GM18498 (cell line): ENCODE measurements around the gene RHBDD3.

Source experiments
- ATAC-seq: cut with Tn5 transposase; IDR thresholded peaks from one replicate; pipeline ENCODE4 v1.9.1; 2021; ENCODE audit warnings: mild to moderate bottlenecking, moderate library complexity; ENCODE audit not compliant: unreplicated experiment

Gene RHBDD3

DNA sequence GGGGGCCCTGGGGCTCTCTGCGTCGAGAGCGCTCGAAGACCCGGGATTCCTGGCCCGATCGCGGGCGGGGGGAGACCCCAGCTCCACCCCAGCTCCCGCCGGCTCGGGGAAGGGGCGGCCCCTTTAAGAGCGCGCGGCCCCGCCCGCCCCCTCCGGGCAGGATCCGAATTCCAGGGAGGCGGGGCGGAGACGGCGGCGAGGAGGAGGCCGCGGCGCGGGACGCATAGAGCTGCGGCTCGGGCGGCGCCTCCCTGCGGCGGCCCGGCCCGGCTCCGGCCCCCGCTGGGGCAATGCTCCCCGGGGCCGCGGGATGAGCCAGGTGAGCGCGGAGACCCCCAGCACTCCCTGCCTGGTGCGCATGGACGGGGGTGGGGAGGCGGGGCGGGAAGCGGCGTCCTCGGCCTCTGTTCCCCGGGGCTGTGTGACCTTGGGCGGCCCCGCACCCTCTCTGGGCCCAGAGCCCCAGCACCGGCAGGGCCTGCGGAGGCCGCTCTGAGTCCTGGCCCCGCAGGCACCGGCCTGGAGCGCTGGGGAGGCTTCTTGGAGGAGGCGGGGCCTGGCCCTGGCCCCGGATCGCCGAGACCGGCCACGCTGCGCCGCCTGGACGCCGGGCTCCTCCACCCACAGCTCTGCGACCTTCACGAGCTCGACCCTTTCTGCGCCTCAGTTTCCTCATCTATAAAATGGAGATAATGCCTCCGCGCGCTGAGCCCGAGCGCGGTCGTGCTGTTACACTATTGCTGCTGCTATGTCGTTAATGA is 39.2 kb upstream of the RHBDD3 start:
- no peak for ATAC-seq

DNA sequence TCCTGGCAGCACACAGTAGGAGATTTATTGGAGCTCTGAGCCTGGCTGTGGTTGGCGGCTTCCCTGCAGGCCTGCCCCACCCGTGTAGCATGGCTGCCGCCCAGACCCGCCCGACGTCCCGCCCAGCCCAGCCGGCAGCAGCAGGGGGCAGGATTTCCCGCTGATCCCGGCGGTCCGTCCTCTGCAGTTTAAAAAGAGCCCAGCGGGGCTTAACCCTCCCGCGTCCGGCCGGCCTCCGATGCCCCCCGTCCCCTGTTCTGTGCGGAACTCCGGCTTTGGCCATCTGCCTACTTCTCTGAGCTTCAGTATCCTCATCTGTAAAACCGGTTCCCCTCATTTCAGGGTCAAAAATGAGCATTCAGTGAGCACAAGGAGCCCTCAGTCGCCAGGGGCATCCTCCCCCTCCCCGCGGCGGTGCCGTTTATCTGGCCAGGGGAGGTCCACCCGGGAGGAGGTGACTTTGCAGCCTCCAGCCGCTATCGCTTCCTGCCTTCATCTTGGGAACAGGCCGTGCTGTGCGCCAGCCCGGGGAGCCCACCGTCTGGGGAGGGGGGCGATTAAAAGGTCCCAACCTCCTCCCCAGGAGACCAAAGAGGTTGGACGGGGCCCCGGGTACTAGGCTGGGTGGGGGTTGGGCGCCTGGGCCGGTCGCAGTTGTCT is 38.5 kb upstream of the RHBDD3 start, which contains the start of gene GAS2L1:
TSS of gene GAS2L1 (plus strand) at position 476 of the 660 bp plus-strand sequence. CDS start 1,456 bp downstream, outside the sequence.
- ATAC-seq: no peak

DNA sequence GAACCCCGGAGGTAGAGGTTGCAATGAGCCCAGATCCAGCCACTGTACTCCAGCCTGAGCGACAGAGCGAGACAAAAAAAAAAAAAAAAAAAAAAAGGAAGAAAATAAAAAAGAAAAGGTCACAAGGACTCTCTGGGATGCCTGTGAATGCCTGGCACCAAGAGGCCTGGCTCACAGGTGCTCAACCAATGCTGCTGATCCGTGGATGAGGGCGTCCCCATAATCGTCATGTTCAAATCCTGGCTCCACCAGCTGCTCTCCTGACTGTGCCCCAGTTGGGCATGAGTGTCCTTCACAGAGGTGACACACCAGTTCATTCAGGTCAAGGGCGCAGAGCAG is 38.0 kb upstream of the RHBDD3 start:
- no peak for ATAC-seq

DNA sequence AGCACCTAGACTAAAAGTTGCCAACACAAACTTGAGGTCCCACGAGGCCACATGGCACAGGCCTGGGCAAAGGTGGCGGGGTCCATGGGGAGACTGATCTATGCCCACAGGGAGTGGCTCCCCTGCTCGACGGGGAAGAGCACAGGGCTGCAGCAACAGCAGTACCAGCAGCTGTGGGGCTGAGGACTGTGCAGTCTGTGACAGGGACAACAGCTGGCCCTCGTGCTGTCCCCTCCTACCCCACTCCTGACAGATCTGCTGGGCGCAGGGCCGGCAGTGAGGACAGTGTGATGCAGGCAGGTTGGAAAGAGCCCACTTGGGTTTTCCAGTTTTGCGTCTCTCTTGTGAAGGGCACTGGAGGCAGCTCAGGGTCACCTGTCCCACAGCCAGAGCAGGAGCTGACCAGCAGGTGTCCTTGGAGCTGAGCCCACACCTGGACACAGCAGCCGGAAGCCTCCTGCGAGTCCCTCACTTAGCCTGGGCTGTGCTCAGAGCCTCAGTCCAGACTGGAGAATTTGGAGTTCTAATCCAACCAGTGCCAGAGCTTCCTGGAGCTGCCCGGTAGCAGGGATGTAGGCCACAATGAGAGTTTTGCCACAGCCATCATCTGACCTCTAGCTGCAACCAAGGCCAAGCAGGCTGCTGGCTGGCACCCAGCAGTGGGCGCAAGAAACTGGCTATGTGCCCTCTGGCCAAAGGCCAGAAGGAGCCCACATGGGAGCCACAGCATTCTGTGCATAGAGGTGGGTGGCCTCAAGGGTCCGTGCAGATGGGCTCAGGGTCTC is 35.1 kb upstream of the RHBDD3 start:
- no peak for ATAC-seq

DNA sequence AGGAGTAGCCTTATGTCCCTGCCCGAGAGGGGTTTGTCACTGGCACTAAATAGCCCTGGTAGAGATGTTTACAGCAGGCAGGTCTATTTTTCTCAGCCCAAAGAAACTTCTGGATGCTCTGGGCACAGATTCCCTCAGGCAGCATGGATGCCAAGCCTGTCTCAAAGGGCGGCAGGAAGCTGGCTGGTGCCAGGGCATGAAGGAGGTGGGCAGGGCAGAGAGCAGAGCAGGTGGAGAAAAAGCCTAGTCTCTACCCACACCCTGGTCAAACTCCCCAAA is 34.6 kb upstream of the RHBDD3 start:
- no peak for ATAC-seq

DNA sequence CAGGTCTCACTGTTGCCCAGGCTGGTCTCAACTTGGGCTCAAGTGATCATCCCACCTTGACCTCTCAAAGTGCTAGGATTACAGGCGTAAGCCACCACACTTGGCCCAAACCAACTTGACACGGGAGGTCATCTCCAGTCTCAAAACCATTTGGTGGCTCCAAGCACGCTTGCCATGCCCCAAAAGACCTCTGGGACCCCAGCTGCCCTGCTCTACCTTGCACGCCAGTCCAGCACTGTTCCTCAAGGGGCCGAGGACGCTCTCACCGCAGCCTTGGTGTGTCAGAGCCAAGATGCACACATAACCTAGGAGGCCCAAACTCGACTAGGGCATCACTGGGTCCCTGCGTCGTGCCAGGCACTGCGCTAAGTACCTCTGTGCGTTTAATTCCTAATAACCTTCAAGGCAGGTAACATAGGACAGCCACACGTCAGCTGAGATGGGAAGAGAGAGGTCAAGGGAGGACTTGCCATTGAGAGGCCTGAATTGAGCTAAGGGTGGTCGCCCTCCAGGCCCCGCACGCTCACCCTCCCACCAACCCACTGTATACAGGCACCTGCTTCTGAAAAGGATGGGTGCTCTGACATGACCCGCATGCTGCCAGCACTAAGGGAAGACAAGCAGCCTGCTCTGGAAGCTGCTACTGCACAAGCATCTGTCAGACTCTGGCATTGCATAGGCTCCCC is 34.1 kb upstream of the RHBDD3 start:
- no peak for ATAC-seq

DNA sequence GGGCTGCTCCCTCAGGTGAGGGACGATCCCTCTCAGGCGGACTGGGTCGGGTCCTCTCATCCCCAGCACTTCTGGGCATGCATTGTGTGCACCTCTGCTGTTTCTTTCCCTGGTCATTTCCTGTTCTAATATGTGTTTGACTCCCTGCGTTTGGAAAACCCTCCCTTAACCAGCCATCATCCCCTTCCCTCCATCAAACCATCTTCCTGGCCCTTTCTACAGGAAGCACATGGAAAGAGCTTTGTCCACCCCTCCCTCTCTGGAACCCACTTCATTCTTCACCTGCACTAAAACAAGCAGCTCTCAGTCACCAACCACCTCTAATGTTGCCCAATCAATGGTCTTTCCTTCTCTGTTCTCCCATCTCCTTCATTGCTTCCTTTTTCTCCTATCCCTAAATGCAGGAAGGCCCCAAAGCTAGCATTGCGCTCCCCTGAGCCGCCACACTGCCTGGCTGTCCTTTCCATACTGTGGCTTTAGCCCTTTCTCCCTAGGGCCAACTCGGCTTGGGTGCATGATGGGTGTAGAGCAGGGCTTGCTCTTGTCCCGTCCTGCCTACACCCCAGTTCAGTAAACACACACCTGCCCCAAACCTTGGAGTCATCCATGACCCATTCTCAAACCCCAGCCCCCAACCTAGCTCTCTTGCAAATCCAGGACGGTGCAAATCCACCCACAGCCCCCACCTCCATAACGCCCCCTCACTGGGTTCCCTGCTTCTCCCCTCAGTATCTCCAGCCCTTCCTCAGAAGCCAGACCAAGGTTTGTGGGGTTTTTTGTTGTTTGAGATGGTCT is 33.2 kb upstream of the RHBDD3 start:
- no peak for ATAC-seq

DNA sequence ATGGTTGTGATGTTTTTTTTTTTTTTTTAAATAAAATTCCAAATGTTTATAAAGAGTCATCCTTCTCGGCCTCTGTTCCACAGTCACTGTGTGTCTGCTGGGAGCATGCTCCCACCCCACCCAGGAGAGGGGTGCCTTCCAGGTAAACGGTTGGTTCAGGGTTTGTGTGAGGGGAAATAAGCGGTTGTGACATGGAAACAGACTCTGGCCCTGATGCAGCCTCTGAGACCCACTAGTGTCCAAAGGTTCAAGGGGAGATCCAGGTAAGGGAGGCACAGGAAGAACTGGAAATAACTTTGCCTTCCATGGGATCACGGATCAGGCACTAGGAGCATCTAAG is 32.7 kb upstream of the RHBDD3 start:
- ATAC-seq: no peak

DNA sequence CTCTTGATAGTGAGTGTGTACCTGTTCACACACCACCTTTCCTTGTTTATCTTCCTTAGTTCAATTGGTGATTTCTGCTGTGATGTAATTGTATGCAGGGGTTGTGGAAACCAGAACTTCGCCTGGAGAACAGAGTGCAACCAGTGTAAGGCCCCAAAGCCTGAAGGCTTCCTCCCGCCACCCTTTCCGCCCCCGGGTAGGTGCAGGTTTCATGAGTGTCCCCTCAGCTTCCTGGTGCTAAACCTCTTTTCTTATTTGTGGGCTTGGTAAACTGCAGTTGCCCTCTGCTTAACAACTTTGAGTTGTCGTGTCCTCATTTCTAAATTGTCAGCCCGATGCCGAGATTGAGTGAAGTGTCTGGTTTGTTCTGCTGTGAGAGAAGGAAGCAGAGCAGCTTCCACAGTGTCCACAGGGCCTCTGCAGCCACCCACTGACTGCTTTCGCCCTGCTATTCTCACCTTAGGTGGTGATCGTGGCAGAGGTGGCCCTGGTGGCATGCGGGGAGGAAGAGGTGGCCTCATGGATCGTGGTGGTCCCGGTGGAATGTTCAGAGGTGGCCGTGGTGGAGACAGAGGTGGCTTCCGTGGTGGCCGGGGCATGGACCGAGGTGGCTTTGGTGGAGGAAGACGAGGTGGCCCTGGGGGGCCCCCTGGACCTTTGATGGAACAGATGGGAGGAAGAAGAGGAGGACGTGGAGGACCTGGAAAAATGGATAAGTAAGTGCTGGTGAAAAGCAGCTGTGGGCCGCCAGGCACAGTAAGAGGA is 31.5 kb upstream of the RHBDD3 start:
- ATAC-seq: no peak

DNA sequence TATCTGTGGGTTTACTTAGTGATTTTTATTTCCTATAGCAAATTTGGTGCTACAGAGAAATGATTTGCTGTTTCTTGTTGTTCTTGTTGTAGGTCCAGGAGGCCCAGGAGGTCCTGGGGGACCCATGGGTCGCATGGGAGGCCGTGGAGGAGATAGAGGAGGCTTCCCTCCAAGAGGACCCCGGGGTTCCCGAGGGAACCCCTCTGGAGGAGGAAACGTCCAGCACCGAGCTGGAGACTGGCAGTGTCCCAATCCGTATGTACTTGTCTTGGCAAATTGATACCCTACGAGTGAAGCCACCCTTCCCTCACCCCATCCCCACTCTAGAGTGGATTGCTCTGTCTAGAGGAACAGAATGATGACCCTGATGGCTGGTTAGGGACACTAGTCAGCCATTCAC is 30.9 kb upstream of the RHBDD3 start:
- no peak for ATAC-seq

DNA sequence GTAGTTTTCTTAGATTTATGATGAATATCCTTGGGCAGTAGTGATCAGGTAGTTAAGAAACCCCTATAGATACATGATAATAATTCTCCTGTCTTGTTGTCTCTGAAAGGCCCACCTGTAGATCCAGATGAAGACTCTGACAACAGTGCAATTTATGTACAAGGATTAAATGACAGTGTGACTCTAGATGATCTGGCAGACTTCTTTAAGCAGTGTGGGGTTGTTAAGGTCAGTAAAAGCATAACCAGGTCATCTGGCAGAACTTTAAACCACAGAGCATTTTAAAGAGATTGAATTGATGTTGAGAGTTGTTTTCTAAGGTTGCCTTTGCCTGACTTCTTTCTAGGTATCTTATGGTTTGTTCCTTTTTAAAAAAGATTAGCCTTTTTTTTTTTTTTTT is 24.6 kb upstream of the RHBDD3 start:
- no peak for ATAC-seq

DNA sequence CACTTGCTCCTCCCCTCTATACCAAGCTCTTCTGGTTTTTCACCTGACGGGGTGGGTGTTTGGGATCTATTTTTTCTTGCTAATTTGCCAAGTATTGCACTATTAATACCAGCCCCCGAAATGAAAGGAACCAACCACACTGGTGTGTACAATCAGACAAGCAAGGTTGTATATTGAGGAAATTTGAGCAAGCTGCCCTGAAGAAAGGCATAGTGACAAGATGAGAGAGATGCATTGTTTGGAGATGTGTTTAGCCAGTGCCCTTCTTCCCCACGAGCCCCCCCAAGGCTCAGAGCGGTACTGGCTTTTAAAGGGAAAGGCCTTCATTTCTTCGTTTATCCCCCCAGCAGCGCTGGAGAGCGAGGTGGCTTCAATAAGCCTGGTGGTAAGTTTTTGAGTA is 23.4 kb upstream of the RHBDD3 start:
- no peak for ATAC-seq

DNA sequence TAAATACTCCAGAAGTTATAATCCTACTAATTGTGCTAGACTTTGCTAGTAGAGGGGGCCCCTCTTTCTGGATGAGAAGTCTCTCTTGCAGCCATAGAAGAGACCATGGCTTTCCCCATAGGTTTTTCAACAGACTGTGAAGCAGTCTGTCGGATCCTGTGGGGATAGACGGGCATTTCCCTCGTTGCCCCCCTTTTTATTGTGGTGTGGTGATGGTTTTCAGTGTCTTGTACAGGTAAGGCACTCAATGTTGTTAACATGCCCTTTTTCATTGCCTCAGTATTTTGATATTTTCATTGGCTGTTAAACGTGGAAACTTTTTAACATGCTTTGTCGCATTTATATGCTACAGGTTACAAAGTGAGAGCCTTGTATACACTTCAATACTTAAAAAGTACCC is 22.3 kb upstream of the RHBDD3 start:
- no peak for ATAC-seq

DNA sequence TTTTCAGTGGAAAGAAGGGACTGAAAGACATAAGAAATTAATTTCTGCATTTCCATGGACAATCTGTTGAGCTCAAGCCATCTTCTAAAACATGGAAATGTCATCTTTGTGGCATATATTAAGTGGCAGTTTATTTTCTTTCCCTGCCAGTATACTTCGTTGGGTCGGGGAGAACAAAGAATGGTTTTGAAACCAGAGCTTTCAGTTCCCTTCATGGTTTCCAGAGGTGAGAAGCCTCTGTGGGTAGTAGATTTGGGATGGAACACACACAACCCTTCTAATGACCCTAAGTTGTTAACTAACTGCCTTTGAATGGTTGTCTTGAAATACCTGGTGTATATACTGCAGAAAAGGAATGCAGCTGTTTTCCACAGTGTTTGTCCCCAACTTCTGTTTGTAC is 21.1 kb upstream of the RHBDD3 start:
- no peak for ATAC-seq

DNA sequence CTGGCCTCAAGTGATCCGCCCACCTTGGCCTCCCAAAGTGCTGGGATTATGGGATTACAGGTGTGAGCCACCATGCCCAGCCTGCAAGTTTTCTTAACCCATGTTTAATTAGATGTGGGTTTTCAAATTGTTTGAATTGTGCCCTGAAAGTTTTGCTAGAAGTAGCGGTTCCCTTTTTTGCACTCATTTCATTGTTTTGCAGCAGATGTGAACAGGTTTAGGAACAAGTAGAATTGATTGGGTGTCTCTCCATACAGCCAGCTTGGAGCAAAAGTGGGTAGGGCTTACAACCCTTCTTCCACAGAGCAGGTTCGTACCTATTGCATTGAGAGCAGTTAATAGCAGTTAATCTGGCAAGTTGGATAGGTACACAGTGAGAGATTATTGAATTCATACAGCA is 16.4 kb upstream of the RHBDD3 start:
- no peak for ATAC-seq

DNA sequence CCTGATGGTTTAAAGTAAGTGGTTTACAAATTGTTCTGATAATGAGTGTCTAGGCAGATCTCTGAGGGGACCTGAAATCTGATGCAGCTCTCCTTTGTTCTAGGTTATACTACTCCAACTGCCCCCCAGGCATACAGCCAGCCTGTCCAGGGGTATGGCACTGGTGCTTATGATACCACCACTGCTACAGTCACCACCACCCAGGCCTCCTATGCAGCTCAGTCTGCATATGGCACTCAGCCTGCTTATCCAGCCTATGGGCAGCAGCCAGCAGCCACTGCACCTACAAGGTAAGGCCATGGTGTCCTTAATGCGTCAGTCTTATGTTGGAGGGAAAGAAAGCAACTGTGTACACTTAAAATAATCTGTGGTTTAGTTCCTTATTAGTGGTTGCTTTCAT is 10.1 kb upstream of the RHBDD3 start:
- ATAC-seq: no peak

DNA sequence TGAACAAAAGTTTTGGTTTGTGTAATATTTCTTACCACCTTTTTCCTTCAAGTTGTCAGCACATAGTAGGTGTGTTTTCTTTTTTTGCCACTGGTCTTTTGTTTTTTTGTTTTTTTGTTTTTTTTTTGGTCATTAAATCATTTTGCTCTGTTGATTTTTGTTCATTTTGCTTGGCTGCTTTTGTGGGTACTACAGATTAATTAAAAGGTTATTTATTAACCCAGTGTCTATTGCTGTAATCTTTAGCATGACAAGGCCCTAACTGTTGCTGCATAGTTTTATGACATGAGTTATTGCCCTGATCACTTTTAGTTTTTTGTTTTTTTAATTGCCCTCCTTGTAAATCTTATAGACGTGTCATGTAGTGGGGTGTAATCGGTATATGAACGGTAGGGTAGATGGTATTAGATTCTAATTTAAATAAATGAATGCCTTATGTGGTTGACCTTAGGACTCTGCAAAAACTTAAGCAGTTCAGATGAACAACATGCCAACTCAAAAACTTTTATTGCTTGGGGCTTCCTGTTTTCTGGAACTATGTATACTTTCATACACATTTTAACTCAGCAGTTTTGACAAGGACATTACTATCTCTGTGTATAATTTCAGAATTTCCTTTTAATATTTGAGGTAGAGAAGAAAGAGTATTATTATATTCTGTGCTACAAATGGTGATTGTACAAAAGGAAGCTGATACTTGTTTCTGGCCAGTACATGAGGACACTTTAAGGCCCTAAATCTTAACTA is 8.2 kb upstream of the RHBDD3 start:
- ATAC-seq: no peak

DNA sequence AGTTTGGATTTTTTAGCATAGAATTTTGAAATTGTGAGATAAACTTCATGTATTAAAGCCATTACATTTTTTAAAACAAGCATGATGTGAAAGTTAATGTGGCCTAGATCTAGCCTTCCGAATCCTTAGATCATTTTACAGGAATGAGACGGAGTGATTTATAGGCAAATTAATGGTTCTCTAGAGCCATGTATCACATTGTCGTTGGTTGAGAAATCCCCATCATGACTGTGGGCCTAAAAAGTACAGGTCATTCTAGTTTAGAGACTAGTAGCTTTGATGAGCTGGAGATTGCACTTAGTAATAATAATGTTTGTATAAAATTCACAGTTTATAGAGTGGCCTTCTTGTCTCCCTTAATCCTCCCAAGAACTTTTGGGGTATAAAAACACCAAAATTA is 7.4 kb upstream of the RHBDD3 start:
- no peak for ATAC-seq

DNA sequence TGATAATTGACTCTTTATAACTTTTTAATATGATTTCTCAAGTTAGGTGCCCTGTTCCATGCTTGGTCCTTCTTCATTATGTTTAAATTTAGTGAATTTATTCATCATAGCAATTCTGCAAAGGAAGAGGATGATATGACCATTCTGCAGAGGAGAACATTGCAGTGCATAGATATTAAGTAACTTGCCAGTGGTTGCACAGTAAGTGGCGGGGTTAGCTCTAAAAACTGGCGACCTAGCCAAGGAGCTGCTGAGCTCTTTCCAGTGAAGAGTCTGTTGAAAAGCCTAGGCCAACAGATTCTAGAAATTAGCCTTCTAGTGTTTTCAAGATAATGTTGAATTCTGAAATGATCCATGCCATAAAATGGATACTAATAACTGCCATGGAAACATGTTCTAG is 4.8 kb upstream of the RHBDD3 start:
- no peak for ATAC-seq
